ENCODE data around the gene FAM228B. TPM values are rescaled to one million over a fixed set of nuclear protein-coding genes. Genes with fewer than 3 reads are reported as not detected.
"Not testable (repeated sequence)": the region's sequence is repeated elsewhere in the genome, so short reads cannot be mapped to it uniquely, and the experiment has no call there.

FAM228B gene
- total RNA-seq, 1 experiment from 2014 or later = 2.4 TPM

GRCh38 chr2:24175631-24176187 lies 52.4 kb downstream of the FAM228B start:
- Histone ChIP-seq H3K9me3 (no peaks in the 10 kb centered on the region), H3K36me3 (no peaks in the 10 kb centered on the region), H3K27me3 (no peaks in the 10 kb centered on the region), H3K4me3 (peak overlapping the region; percentile 32)
- DNase-seq = peak; percentile 5

- Histone ChIP-seq H3K27me3 (no peaks in the 10 kb centered on the region), H3K4me3 (no peak overlapping the region), H3K36me3 (no peaks in the 10 kb centered on the region), H3K9me3 (no peaks in the 10 kb centered on the region)
- no peak for DNase-seq
These were observed 53.1 kb downstream of the FAM228B start for GRCh38 chr2:24176326-24176725.

GRCh38 chr2:24179683-24180082 lies 56.4 kb downstream of the FAM228B start:
- no peak for DNase-seq
- H3K36me3 ChIP-seq = no peaks in the 10 kb centered on the region
- no peaks in the 10 kb centered on the region for H3K27me3 ChIP-seq
- no peak overlapping the region for H3K4me3 ChIP-seq
- H3K9me3 ChIP-seq = no peaks in the 10 kb centered on the region

GRCh38 chr2:24181849-24182248 lies 58.6 kb downstream of the FAM228B start:
- no peak overlapping the region for H3K4me3 ChIP-seq
- no peak for DNase-seq
- no peaks in the 10 kb centered on the region for H3K9me3 ChIP-seq
- no peaks in the 10 kb centered on the region for H3K27me3 ChIP-seq
- H3K36me3 ChIP-seq = no peaks in the 10 kb centered on the region

GRCh38 chr2:24182507-24182906 lies 59.2 kb downstream of the FAM228B start:
- no peaks in the 10 kb centered on the region for H3K9me3 ChIP-seq
- H3K36me3 ChIP-seq = no peaks in the 10 kb centered on the region
- DNase-seq = no peak
- no peak overlapping the region for H3K4me3 ChIP-seq
- H3K27me3 ChIP-seq = no peaks in the 10 kb centered on the region

GRCh38 chr2:24183366-24184069 lies 60.2 kb downstream of the FAM228B start:
- DNase-seq = no peak
- Histone ChIP-seq H3K4me3 (no peak overlapping the region), H3K9me3 (no peaks in the 10 kb centered on the region), H3K36me3 (no peaks in the 10 kb centered on the region), H3K27me3 (no peaks in the 10 kb centered on the region)

- no peak for DNase-seq
- no peaks in the 10 kb centered on the region for H3K27me3 ChIP-seq
- H3K9me3 ChIP-seq = no peaks in the 10 kb centered on the region
- no peak overlapping the region for H3K4me3 ChIP-seq
- no peaks in the 10 kb centered on the region for H3K36me3 ChIP-seq
These were observed 66.3 kb downstream of the FAM228B start for GRCh38 chr2:24189551-24189950.

- DNase-seq = no peak
- Histone ChIP-seq H3K9me3 (no peaks in the 10 kb centered on the region), H3K36me3 (no peaks in the 10 kb centered on the region), H3K4me3 (no peak overlapping the region), H3K27me3 (no peaks in the 10 kb centered on the region)
These were observed 67.2 kb downstream of the FAM228B start for GRCh38 chr2:24190503-24190902.

GRCh38 chr2:24191156-24191555 lies 67.9 kb downstream of the FAM228B start:
- Histone ChIP-seq H3K9me3 (no peaks in the 10 kb centered on the region), H3K36me3 (no peaks in the 10 kb centered on the region), H3K4me3 (no peak overlapping the region), H3K27me3 (no peaks in the 10 kb centered on the region)
- no peak for DNase-seq

GRCh38 chr2:24191848-24192247 lies 68.6 kb downstream of the FAM228B start:
- Histone ChIP-seq H3K4me3 (no peak overlapping the region), H3K27me3 (no peaks in the 10 kb centered on the region), H3K9me3 (no peaks in the 10 kb centered on the region), H3K36me3 (no peaks in the 10 kb centered on the region)
- DNase-seq = no peak

GRCh38 chr2:24197213-24197612 lies 73.9 kb downstream of the FAM228B start:
- not testable (repeated sequence) for H3K4me3 ChIP-seq, H3K27me3 ChIP-seq, H3K36me3 ChIP-seq, H3K9me3 ChIP-seq, DNase-seq

GRCh38 chr2:24199968-24200590 lies 76.8 kb downstream of the FAM228B start:
- H3K36me3 ChIP-seq = no peaks in the 10 kb centered on the region

GRCh38 chr2:24200799-24201198 lies 77.5 kb downstream of the FAM228B start:
- no peak overlapping the region for H3K4me3 ChIP-seq
- no peaks in the 10 kb centered on the region for H3K9me3 ChIP-seq
- no peak for DNase-seq
- no peaks in the 10 kb centered on the region for H3K27me3 ChIP-seq
- no peaks in the 10 kb centered on the region for H3K36me3 ChIP-seq

More at GRCh38 chr2:24199968-24200590, 76.8 kb downstream of the FAM228B start:
- no peaks in the 10 kb centered on the region for H3K27me3 ChIP-seq
- no peaks in the 10 kb centered on the region for H3K9me3 ChIP-seq
- H3K4me3 ChIP-seq = no peak overlapping the region
- no peak for DNase-seq

- Histone ChIP-seq H3K9me3 (no peaks in the 10 kb centered on the region), H3K27me3 (no peaks in the 10 kb centered on the region), H3K4me3 (no peak overlapping the region), H3K36me3 (no peaks in the 10 kb centered on the region)
- no peak for DNase-seq
These were observed 79.9 kb downstream of the FAM228B start for GRCh38 chr2:24203029-24203786.

GRCh38 chr2:24203787-24204150 lies 80.5 kb downstream of the FAM228B start:
- H3K36me3 ChIP-seq = no peaks in the 10 kb centered on the region
- no peaks in the 10 kb centered on the region for H3K9me3 ChIP-seq
- no peak for DNase-seq
- H3K4me3 ChIP-seq = no peak overlapping the region
- no peaks in the 10 kb centered on the region for H3K27me3 ChIP-seq

GRCh38 chr2:24204505-24204904 lies 81.2 kb downstream of the FAM228B start:
- H3K36me3 ChIP-seq = no peaks in the 10 kb centered on the region
- DNase-seq = no peak
- H3K27me3 ChIP-seq = no peaks in the 10 kb centered on the region
- no peaks in the 10 kb centered on the region for H3K9me3 ChIP-seq
- H3K4me3 ChIP-seq = no peak overlapping the region

GRCh38 chr2:24205131-24205530 lies 81.9 kb downstream of the FAM228B start:
- H3K4me3 ChIP-seq = no peak overlapping the region
- H3K36me3 ChIP-seq = no peaks in the 10 kb centered on the region
- no peaks in the 10 kb centered on the region for H3K9me3 ChIP-seq
- H3K27me3 ChIP-seq = no peaks in the 10 kb centered on the region
- no peak for DNase-seq
